ENCODE data around the gene EXT2.

The EXT2 gene

GRCh38 chr11:44177905-44178304 lies 82.4 kb downstream of the EXT2 start:
- H2AFZ ChIP-seq (ENCODE audit: low read depth, low read length): no peak overlapping the region
- H3K27ac ChIP-seq (ENCODE audit: low read length): no peak overlapping the region
- no peaks in the 10 kb centered on the region for H4K20me1 ChIP-seq (ENCODE audit: insufficient read depth, low read length)
- H3K4me2 ChIP-seq (ENCODE audit: low read length): no peak overlapping the region
- no peaks in the 10 kb centered on the region for H3K79me2 ChIP-seq (ENCODE audit: low read length)
- H3K36me3 ChIP-seq (replicated peaks; ENCODE audit: low read depth, low read length): no peaks in the 10 kb centered on the region
- H3K4me1 ChIP-seq (ENCODE audit: low read length): no peaks in the 10 kb centered on the region
- no peaks in the 10 kb centered on the region for H3K27me3 ChIP-seq (ENCODE audit: low read depth, low read length)
- no peak for TF ChIP-seq CTCF (IDR thresholded peaks at IDR 0.05; ENCODE audit: low read depth, low read length)
- no peak for TF ChIP-seq EZH2phosphoT487 (IDR thresholded peaks at IDR 0.05; ENCODE audit: low read depth)
- H3K4me3 ChIP-seq (ENCODE audit: low read length): no peak overlapping the region
- H3K9me3 ChIP-seq (ENCODE audit: insufficient read depth, low read length): no peaks in the 10 kb centered on the region
- no peak overlapping the region for H3K9ac ChIP-seq (ENCODE audit: low read length)

- Histone ChIP-seq H3K9ac (ENCODE audit: low read length) (no peak overlapping the region), H2AFZ (ENCODE audit: low read depth, low read length) (no peak overlapping the region), H3K9me3 (ENCODE audit: insufficient read depth, low read length) (no peaks in the 10 kb centered on the region), H4K20me1 (ENCODE audit: insufficient read depth, low read length) (no peaks in the 10 kb centered on the region), H3K4me1 (ENCODE audit: low read length) (no peaks in the 10 kb centered on the region), H3K79me2 (ENCODE audit: low read length) (no peaks in the 10 kb centered on the region), H3K27me3 (ENCODE audit: low read depth, low read length) (no peaks in the 10 kb centered on the region), H3K36me3 (replicated peaks; ENCODE audit: low read depth, low read length) (no peaks in the 10 kb centered on the region), H3K4me3 (ENCODE audit: low read length) (no peak overlapping the region), H3K27ac (ENCODE audit: low read length) (no peak overlapping the region), H3K4me2 (ENCODE audit: low read length) (no peak overlapping the region)
- no peak for TF ChIP-seq CTCF (IDR thresholded peaks at IDR 0.05; ENCODE audit: low read depth, low read length)
- no peak for TF ChIP-seq EZH2phosphoT487 (IDR thresholded peaks at IDR 0.05; ENCODE audit: low read depth)
Observed at GRCh38 chr11:44178381-44178780, 82.9 kb downstream of the EXT2 start.

GRCh38 chr11:44179173-44179572 lies 83.7 kb downstream of the EXT2 start:
- Histone ChIP-seq H3K27me3 (ENCODE audit: low read depth, low read length) (no peaks in the 10 kb centered on the region), H4K20me1 (ENCODE audit: insufficient read depth, low read length) (no peaks in the 10 kb centered on the region), H3K27ac (ENCODE audit: low read length) (no peak overlapping the region), H3K4me1 (ENCODE audit: low read length) (no peaks in the 10 kb centered on the region), H3K4me3 (ENCODE audit: low read length) (no peak overlapping the region), H3K4me2 (ENCODE audit: low read length) (no peak overlapping the region), H3K9me3 (ENCODE audit: insufficient read depth, low read length) (no peaks in the 10 kb centered on the region), H2AFZ (ENCODE audit: low read depth, low read length) (no peak overlapping the region), H3K36me3 (replicated peaks; ENCODE audit: low read depth, low read length) (no peaks in the 10 kb centered on the region), H3K9ac (ENCODE audit: low read length) (no peak overlapping the region), H3K79me2 (ENCODE audit: low read length) (no peaks in the 10 kb centered on the region)
- TF ChIP-seq EZH2phosphoT487 (IDR thresholded peaks at IDR 0.05; ENCODE audit: low read depth) (no peak), CTCF (IDR thresholded peaks at IDR 0.05; ENCODE audit: low read depth, low read length) (no peak)

GRCh38 chr11:44180107-44180506 lies 84.6 kb downstream of the EXT2 start:
- Histone ChIP-seq H3K36me3 (replicated peaks; ENCODE audit: low read depth, low read length) (no peaks in the 10 kb centered on the region), H3K4me2 (ENCODE audit: low read length) (no peak overlapping the region), H3K27ac (ENCODE audit: low read length) (no peak overlapping the region), H3K27me3 (ENCODE audit: low read depth, low read length) (no peaks in the 10 kb centered on the region), H4K20me1 (ENCODE audit: insufficient read depth, low read length) (no peaks in the 10 kb centered on the region), H2AFZ (ENCODE audit: low read depth, low read length) (no peak overlapping the region), H3K79me2 (ENCODE audit: low read length) (no peaks in the 10 kb centered on the region), H3K4me3 (ENCODE audit: low read length) (no peak overlapping the region), H3K9me3 (ENCODE audit: insufficient read depth, low read length) (no peaks in the 10 kb centered on the region), H3K4me1 (ENCODE audit: low read length) (no peaks in the 10 kb centered on the region), H3K9ac (ENCODE audit: low read length) (no peak overlapping the region)
- TF ChIP-seq EZH2phosphoT487 (IDR thresholded peaks at IDR 0.05; ENCODE audit: low read depth) (no peak), CTCF (IDR thresholded peaks at IDR 0.05; ENCODE audit: low read depth, low read length) (no peak)

Data from OCI-LY3 (cell line).